Activated T-cell treated with anti-CD3 and anti-CD28 coated beads for 24 hours (primary cell): ENCODE results near the gene IDI2.
"Not testable (repeated sequence)": the region's sequence is repeated elsewhere in the genome, so short reads cannot be mapped to it uniquely, and the experiment has no call there.

ENCODE experiments used
- DNase-seq: peaks from one replicate; pipeline ENCODE4 v3.0.0-alpha.2; 2020; ENCODE audit warnings: low read depth

The IDI2 gene

DNA sequence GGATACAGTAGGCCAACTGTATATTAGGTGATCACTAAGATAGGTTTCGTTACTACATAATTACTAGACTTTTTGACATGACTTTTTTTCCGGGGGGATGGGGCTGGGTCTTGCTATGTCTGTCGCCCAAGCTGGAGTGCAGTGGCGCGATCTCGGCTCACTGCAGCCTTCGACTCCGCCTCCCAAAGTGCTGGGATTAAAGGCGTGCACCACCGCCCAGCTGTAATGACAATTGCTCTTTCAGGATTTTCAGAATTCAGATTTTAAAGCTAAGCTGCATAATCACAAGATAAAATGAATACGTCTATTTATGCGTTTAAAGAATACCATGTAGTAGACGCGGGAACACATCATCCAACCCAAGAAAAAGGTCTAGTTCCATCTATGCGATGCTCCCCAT lies 22.3 kb upstream of the IDI2 start:
- no peak for DNase-seq

DNA sequence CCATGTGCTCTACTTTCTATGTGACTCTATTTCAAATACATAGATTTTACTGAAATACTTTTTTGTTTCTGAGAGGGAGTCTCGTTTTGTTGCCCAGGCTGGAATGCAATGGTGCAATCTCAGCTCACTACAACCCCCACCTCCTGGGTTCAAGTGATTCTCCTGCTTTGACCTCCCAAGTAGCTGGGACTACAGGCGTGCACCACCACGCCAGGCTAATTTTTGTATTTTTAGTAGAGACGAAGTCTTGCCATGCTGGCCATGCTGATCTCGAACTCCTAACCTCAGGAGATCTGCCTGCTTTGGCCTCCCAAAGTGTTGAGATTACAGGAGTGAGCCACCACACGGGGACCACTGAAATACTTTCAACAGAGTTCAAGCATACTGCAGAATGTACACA lies 19.8 kb upstream of the IDI2 start:
- DNase-seq, result no peak

DNA sequence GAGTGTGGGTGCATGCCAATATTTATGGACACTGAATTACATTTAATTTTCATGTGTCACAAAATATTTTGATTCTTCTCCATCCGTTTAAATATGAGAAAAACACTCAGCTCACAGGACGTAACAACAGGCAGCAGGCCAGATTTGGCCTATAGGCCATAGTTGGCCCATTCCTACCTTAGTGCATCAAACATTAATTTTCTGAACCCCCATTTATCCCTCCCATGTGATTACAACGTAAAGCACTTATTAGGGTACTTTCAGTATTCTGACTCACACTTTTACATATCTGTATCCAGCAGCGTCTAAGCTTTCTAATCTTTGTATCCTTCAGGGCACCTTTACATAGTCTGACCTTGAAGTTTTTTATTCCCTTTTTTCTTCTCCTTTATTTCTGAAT lies 19.3 kb upstream of the IDI2 start:
- DNase-seq, result no peak

GRCh38 chr10:1044146-1044545 lies 18.5 kb upstream of the IDI2 start:
- no peak for DNase-seq

DNA sequence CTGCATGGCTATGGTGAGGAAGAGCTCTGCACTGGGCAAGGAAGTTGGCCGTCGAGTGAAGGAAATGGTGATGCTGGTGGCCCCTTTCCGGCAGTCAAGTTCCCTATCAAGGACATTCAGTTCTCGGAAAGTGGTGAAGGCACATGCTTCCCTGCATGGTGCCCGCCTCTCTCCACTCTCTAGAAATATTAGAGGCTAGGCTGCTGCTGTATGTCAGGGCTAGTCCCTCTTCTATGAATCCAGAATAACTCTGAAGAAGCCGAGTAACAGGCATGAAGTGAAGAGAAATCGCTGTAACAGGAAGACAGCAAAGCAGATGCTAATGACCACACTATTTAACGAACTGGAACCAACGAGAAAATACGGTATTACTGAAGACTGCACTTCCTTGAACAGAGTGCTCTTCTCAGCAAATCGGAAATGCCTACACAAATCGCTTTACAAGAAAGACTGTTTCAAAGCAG lies 17.9 kb upstream of the IDI2 start:
- no peak for DNase-seq

DNA sequence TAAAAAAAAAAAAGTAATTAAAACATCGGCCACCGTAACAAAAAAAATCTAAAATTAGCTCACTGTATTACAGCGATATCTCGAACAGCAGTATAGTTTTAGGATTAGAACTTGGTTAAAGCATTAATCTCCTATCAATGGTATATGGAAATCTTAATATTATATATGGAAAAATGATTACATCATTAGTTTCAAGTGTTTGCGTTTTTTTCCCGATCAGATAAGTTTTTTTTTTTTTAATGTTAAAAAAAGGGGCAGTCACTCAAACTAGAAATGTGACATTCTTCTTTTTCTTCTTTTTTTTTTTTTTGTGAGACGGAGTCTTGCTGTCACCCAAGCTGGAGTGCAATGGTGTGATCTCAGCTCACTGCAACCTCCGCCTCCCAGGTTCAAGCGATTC lies 15.9 kb upstream of the IDI2 start:
- no peak for DNase-seq

GRCh38 chr10:1040133-1040532 lies 14.5 kb upstream of the IDI2 start:
- DNase-seq, result no peak

GRCh38 chr10:1038769-1039168 lies 13.1 kb upstream of the IDI2 start:
- DNase-seq, result not testable (repeated sequence)

DNA sequence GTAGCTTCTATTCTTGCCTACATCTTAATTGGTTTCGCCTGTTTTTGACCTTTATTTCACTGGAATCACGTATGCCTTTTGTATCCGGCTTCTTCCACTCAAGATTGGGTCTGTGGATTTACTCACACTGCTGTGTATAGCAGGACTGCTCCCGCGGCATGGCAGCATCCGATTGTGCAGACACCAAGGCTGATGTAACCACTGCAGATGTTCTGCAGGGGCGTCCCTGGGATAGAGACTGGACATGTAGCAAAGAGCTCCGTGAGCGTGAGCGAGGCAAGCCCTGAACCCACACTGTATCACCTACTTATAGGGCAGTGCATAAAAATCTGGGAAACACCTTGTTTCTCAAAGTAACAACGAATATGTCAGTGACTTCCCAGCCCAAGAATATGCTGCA lies 11.4 kb upstream of the IDI2 start:
- DNase-seq, result no peak

- DNase-seq, result no peak
These were observed 10.7 kb upstream of the IDI2 start for GRCh38 chr10:1036341-1036791.

- no peak for DNase-seq
These were observed 9.5 kb upstream of the IDI2 start for GRCh38 chr10:1035201-1035600.

DNA sequence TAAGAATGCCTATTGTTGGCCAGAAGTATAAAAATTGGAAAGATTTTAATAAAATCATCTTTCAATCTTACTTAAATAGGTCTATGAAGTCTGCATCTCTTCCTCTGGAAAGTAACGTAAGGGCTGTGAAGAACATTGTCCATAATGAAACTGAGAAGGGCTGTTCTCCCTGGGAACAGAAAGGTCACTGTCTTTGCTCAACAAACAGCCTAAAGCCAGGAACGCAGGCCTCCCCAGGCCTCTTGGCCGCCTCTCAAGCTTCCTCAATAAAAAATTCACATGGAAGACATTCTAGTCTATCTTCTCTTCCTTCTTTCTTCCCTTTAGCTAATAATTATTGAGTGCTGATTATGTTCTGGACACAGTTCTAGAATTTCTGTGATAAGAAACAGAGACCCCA lies 9.1 kb upstream of the IDI2 start:
- no peak for DNase-seq

DNA sequence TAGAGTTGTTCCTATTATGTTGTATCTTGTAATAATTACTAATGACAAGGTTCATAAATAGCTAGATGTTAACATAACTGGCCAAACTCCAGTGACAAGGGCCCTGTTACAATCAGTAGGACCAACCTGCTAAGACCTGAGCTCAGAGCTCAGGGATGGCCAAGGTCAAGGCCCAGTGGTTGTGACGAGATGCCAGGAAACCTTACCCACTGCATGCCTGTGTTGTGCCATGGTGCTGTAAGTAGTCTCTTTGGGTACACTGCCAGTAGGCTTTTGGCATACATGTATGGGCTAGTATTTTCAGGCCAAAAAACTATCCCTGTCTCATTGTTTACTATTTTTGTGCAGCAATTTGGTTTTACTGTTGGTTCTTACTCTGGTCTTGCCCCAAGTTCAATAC lies 7.9 kb upstream of the IDI2 start:
- DNase-seq, result no peak

GRCh38 chr10:1029838-1030237 lies 4.2 kb upstream of the IDI2 start:
- no peak for DNase-seq

- no peak for DNase-seq
These were observed 919 bp upstream of the IDI2 start for GRCh38 chr10:1026578-1026977.

DNA sequence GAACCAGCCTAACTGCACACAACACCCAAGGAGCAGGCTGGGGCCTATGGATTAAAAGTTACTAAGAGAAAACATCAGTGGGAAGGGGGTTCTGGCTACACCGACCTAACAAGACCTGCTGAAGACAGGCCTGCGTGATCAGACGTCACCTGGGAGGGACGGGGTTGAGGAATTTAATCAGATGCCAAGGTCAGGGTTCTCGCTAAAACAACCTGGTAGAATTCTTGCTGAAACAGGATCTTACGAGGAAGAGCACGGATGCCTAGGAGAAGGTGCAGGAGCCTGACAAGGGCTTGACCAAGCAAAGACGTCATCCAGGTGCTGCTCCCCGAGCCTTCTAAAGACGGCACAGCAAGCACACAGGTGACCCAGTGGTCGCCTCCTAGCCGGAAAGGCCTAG lies 1.6 kb downstream of the IDI2 start:
- no peak for DNase-seq

DNA sequence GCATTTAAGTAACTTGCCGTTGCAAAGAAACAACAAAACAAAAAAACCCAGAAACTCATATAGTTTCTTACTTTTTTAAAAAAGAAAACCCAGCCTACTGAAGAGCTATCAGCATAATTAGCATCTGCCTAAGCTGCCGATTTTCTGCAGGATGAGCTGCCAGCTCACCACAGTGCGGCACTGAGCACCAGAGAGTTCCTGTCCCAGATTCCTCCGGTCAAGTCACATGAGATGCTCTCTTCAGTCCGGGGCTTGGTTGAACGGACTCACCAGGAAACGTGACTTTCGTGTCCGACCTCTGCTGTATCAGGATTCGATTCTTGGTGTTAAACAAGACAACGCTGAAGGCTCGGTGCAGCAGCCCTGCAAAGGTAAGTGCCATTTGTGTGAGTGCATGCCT lies 3.2 kb downstream of the IDI2 start:
- no peak for DNase-seq

- DNase-seq, result no peak
These were observed 4.7 kb downstream of the IDI2 start for GRCh38 chr10:1020958-1021357.

DNA sequence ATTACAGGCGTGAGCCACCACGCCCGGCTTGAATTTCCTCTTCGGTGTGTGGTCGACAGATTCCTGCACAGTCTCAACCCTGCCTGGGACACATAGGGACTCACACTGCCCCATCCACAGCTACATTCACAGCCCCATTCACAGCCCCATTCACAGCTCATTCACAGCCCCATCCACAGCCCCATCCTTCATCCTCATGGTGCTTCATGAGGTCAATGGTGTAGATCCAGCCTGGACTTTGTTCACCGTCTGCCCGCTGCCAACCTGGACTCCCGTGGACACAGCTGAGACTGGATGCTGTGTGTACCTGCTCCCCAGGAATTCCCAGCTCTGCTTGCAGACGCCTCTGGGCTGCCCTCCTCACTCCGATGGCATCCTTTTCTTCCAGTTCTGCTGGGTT lies 5.2 kb downstream of the IDI2 start:
- DNase-seq, result no peak

- DNase-seq, result no peak
These were observed 6.3 kb downstream of the IDI2 start for GRCh38 chr10:1019362-1019761.

- DNase-seq, result no peak
These were observed 10.0 kb downstream of the IDI2 start for GRCh38 chr10:1015688-1016087.

DNA sequence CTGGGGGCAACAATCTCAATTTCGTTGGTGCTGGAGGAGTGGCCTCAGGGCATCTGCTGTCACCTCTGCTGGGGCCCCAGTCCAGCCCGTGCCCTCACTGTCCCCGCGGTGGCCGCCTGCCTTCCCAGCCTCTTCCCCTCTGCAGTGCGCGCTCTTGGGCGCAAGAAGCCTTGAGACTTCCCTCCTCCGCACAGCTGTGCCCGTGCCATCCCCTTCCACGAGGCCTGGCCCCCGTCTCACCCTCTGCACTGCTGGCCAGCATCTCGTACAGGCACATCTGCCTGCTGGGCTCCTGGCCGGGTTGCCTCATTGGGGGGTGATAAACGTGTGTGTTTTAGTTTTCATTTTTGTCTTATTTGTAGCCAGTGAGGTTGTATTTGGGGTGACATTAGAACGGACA lies 14.0 kb downstream of the IDI2 start:
- no peak for DNase-seq

- DNase-seq, result no peak
These were observed 15.0 kb downstream of the IDI2 start for GRCh38 chr10:1010703-1011102.

- not testable (repeated sequence) for DNase-seq
These were observed 15.7 kb downstream of the IDI2 start for GRCh38 chr10:1009947-1010346.

DNA sequence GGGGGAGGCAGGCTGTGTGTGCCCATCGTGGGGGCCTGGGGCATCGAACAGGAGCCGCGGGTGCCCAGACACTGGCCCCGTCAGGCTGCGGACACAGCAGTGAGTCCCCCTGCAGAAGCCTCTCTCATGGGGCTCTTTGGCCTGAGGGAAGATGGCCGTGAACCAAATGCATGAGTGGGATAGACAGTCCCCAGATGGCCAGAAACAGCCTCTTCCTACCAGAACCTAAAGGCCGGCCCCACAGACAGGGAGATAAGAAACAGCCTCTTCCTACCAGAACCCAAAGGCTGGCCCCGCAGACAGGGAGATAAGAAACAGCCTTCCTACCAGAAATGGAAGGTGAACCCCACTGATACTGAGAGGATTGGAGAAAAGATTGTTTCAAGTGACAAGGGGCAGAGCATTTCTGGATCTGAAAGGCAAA lies 16.6 kb downstream of the IDI2 start:
- no peak for DNase-seq
